HepG2 (cell line): ENCODE results near the gene RGS10. TPM values are rescaled to one million over a fixed set of nuclear protein-coding genes. Genes with fewer than 3 reads are reported as not detected.
A peak's percentile ranks its signal among the peaks of the same experiment; 100 is the strongest.

Source experiments
- ATAC-seq: fragments of 200-7000 bp; cut with Tn5 transposase; 3 replicates; pipeline ENCODE4 v1.9.1; 2020; ENCODE audit warnings: mild to moderate bottlenecking, moderate library complexity
- BruUV-seq: library from RNA; stranded (reverse); fragments of 400-500 nt; replicated peaks from 2 replicates; lab custom pipeline; 2021; lab: Mats Ljungman, UMichigan
- CTCF ChIA-PET: fragments of 300-600 bp; formaldehyde crosslinking; extraction: SDS; loops from one replicate; lab custom pipeline; 2021; ENCODE audit warnings: low total read pairs, inconsistent platforms, low intra/inter-chr PET ratio; lab: Yijun Ruan, JAX
- POLR2A ChIA-PET: fragments of 350-600 bp; sonication (Branson Sonifier 250); formaldehyde crosslinking; loops from one replicate; lab custom pipeline; 2020; ENCODE audit warnings: antibody characterized with exemption, inconsistent platforms; lab: Yijun Ruan, JAX
- DNase-seq: peaks from one replicate; pipeline ENCODE4 v3.0.0-alpha.2; 2015; ENCODE audit warnings: low spot score
- FAIRE-seq: peaks from 3 replicates; lab custom pipeline; 2011; peaks lifted over from hg19 to GRCh38; lab: Jason Lieb, UNC
- H2AFZ ChIP-seq: one replicate; pipeline ENCODE4 v1.6.1; 2011; ENCODE audit warnings: low read length, inconsistent platforms
- H3K27ac ChIP-seq: fragments of 300-600 bp; 3 replicates; pipeline ENCODE4 v1.8.0; 2011; ENCODE audit warnings: mixed run types, mild to moderate bottlenecking, mixed read lengths, low read length, inconsistent platforms; ENCODE audit not compliant: insufficient read depth; ENCODE audit errors: extremely low read length
- H3K27me3 ChIP-seq, 2 experiments: fragments of 200-600 bp in 1 of 2; 2 replicates in 1 of 2; 3 replicates in 1 of 2; pipeline versions ENCODE4 v1.6.0 to v1.8.0; 2011; ENCODE audit warnings: low read length in 2 of 2, mild to moderate bottlenecking in 2 of 2, moderate library complexity in 2 of 2, inconsistent platforms in 1 of 2; ENCODE audit not compliant: insufficient read depth in 2 of 2, control insufficient read depth in 1 of 2
- H3K36me3 ChIP-seq, 2 experiments: fragments of 200-600 bp in 1 of 2; replicated peaks in 1 of 2; 2 replicates in 1 of 2; 3 replicates in 1 of 2; pipeline versions ENCODE4 v1.5.1 to v1.8.0; 2011; ENCODE audit warnings: low read length in 2 of 2, inconsistent platforms in 1 of 2; ENCODE audit not compliant: insufficient read depth in 2 of 2, control insufficient read depth in 1 of 2
- H3K4me1 ChIP-seq: 2 replicates; pipeline ENCODE4 v1.5.1; 2012; ENCODE audit warnings: low read length, inconsistent platforms; ENCODE audit not compliant: insufficient read depth
- H3K4me2 ChIP-seq: 2 replicates; pipeline ENCODE4 v1.6.0; 2011; ENCODE audit warnings: low read depth, low read length, inconsistent platforms
- H3K4me3 ChIP-seq, 3 experiments: fragments of 200-600 bp in 1 of 3; sonication (generic), shearing (Covaris generic) in 1 of 3; replicated peaks in 1 of 3; 2 replicates each; pipeline ENCODE4 v1.5.1; 2011 to 2016; ENCODE audit warnings: low read length in 3 of 3, inconsistent platforms in 2 of 3, low read depth in 2 of 3, mild to moderate bottlenecking in 2 of 3, control low read depth in 1 of 3, mixed read lengths in 1 of 3; ENCODE audit not compliant: insufficient read depth in 1 of 3
- H3K79me2 ChIP-seq: one replicate; pipeline ENCODE4 v1.6.1; 2011; ENCODE audit warnings: low read length, inconsistent platforms; ENCODE audit not compliant: insufficient read depth
- H3K9ac ChIP-seq: 2 replicates; pipeline ENCODE4 v1.6.0; 2011; ENCODE audit warnings: mild to moderate bottlenecking, low read depth, low read length, inconsistent platforms; ENCODE audit not compliant: insufficient read depth
- H3K9me3 ChIP-seq: 2 replicates; pipeline ENCODE4 v1.5.1; 2012; ENCODE audit warnings: mild to moderate bottlenecking, low read length
- H4K20me1 ChIP-seq: 2 replicates; pipeline ENCODE4 v1.6.0; 2011; ENCODE audit warnings: inconsistent platforms, mild to moderate bottlenecking, low read length, moderate library complexity; ENCODE audit not compliant: insufficient read depth
- FOXA3 ChIP-seq: IDR thresholded peaks from 2 replicates; pipeline ENCODE4 v1.6.1; 2016; ENCODE audit warnings: missing genetic modification reagents, missing compliant biosample characterization
- GLI4 ChIP-seq: sonication (generic); formaldehyde crosslinking; IDR thresholded peaks from 2 replicates; pipeline ENCODE4 v1.5.1; 2020; ENCODE audit warnings: missing genetic modification reagents, mild to moderate bottlenecking, moderate library complexity, borderline replicate concordance
- HOXD1 ChIP-seq: sonication (generic); formaldehyde crosslinking; IDR thresholded peaks from 2 replicates; pipeline ENCODE4 v1.5.0; 2020; ENCODE audit warnings: missing genetic modification reagents
- NFKBIZ ChIP-seq: IDR thresholded peaks from 2 replicates; pipeline ENCODE4 v1.6.1; 2018; ENCODE audit warnings: missing genetic modification reagents, missing compliant biosample characterization
- NR3C1 ChIP-seq: sonication (generic); formaldehyde crosslinking; IDR thresholded peaks from 2 replicates; pipeline ENCODE4 v1.4.0; 2020; ENCODE audit warnings: missing genetic modification reagents
- PHF21A ChIP-seq: sonication (generic); formaldehyde crosslinking; IDR thresholded peaks from 2 replicates; pipeline ENCODE4 v1.5.0; 2020; ENCODE audit warnings: mild to moderate bottlenecking, missing genetic modification reagents
- ZNF747 ChIP-seq: sonication (generic); formaldehyde crosslinking; IDR thresholded peaks from 2 replicates; pipeline ENCODE4 v1.8.1; 2023; ENCODE audit warnings: missing genetic modification reagents, mild to moderate bottlenecking, borderline replicate concordance
- ZNF770 ChIP-seq: sonication (generic); formaldehyde crosslinking; IDR thresholded peaks from 2 replicates; pipeline ENCODE4 v1.5.0; 2020; ENCODE audit warnings: mild to moderate bottlenecking, missing genetic modification reagents
- WGBS: methylation state at CpG from one replicate; pipeline ENCODE4 v1.1.6; 2017; ENCODE audit warnings: low lambda C conversion rate; 5-methylcytosine and 5-hydroxymethylcytosine counted together
- in situ Hi-C: cut with HindIII; loops from 2 replicates; pipeline ENCODE4 v1.10.0; 2017; ENCODE audit warnings: low pct_unique_long_range_greater_than_20kb; ENCODE audit not compliant: extremely low pct_ligation_motif_present
- intact Hi-C: fragments of 100-400 bp; cut with micrococcal nuclease; formaldehyde crosslinking; loops from one replicate; pipeline ENCODE4 v1.10.0; 2022; ENCODE audit not compliant: unreplicated experiment
- polyA plus RNA-seq, 8 experiments: library from polyadenylated mRNA; depleted of rRNA in 3 of 8; stranded (reverse) in 7 of 8; unstranded in 1 of 8; fragments of >200 nt; fragmentation: Illumina TruSeq in 4 of 8; extraction: Trizol in 4 of 8; gene quantifications; 2 replicates each; pipeline versions ENCODE4 v1.2.1 to v1.2.3, GENCODE V29; 2011 to 2016; ENCODE audit warnings: low read depth in 4 of 8, missing spikeins in 1 of 8, mixed read lengths in 1 of 8; ENCODE audit not compliant: insufficient read depth in 1 of 8
- total RNA-seq, 5 experiments: library from RNA; depleted of rRNA; stranded (reverse); fragments of >200 nt; fragmentation: Illumina TruSeq; extraction: Trizol; gene quantifications; 2 replicates each; pipeline ENCODE4 v1.2.3, GENCODE V29; 2016; ENCODE audit warnings: low read depth in 1 of 5
- TF ChIP-seq, protein P1 (sequence below): sonication (generic); formaldehyde crosslinking; IDR thresholded peaks from 2 replicates; pipeline ENCODE4 v1.5.1; 2020; ENCODE audit warnings: mild to moderate bottlenecking, moderate library complexity, missing genetic modification reagents

RGS10 gene
- total and polyA plus RNA-seq, 2 of the 13 experiments (the other 11 are each of a cell fraction or from before 2014, with no cell fraction given) = 1.7 to 5.1 TPM

DNA sequence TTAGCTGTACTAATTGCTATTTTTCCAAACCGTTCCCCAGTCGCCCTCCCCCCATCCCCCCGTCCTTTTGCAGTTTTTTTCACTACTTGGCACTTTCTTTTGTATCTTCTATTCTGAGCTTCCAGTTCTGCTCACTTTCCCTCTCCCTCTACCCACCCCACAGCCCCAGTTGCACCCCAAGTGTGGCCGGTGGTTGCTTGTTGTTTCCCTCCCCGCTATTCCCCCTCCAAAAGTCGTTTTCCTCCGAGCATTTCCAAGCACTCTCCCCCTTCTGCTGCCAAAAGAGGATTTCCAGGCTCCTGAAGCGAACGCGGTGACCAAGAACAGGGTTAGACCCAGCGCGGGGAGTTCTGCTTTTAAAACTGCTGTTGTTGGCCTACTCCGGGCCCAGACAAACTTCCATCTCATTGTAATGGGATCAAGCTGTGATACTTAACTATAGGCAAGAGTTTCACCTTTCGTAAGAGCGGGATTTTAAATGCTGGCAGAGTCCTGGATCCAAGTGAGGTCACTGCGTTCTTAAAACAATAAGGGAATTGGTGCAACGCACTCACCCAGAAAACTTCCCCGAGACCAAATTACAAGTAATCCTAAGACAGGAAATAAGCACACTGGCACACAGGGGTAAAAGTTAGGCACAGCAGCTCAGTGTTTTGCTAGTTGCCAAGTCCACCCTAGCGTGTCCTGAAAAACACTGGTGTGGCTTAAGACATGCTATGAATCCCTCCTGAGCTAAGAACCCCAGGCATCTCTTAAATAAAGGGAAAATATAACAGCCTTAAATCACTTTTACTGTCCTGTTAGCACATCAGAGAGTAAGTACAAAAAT lies 1.5 kb upstream of the RGS10 start:
- ChIA-PET POLR2A (no interaction called here), CTCF (interaction anchor here (0.9 to 1.2 kb wide), 2 partner anchors 99 to 338 kb away, joined by 3 to 4 read pairs; no protein-coding TSS in a partner anchor)
- H3K27me3 ChIP-seq = peaks cover 3 to 47% of the 10 kb centered on the region in 2 experiments; a peak in 4 of 5 replicates
- intact Hi-C loops (loop anchor here (1.0 to 5.0 kb wide), 2 partner anchors 47 to 345 kb away; no protein-coding TSS in a partner anchor), in situ Hi-C loops (loop anchor here (5.0 to 25.0 kb wide), 2 partner anchors 42 to 357 kb away; partner anchors contain the start of gene PRDX3)
- DNase-seq (no peak), ATAC-seq (no peak), FAIRE-seq (no peak)
- no peaks in the 10 kb centered on the region for H4K20me1 ChIP-seq
- H3K4me3 ChIP-seq = peak overlapping the region in 1 of 3 experiments; percentile 71; a peak in 1 of 6 replicates
- H3K9ac ChIP-seq = no peak overlapping the region
- peaks cover 13% of the 10 kb centered on the region; the same call in 1 of the 2 replicates for H3K4me1 ChIP-seq
- no peak overlapping the region for H2AFZ ChIP-seq
- H3K9me3 ChIP-seq = no peaks in the 10 kb centered on the region
- 67% methylated on average over 19 of the region's 19 CpGs for WGBS
- H3K36me3 ChIP-seq = no peaks in the 10 kb centered on the region
- BruUV-seq = no TSS peak
- no peaks in the 10 kb centered on the region for H3K79me2 ChIP-seq
- TF ChIP-seq ZNF747 (CRISPR knock-in tag) (no peak), HOXD1 (CRISPR knock-in tag) (no peak), FOXA3 (CRISPR knock-in tag) (no peak), PHF21A (CRISPR knock-in tag) (no peak), NR3C1 (CRISPR knock-in tag) (no peak), NFKBIZ (CRISPR knock-in tag) (no peak), GLI4 (CRISPR knock-in tag) (no peak), ZNF770 (CRISPR knock-in tag) (no peak)
- TF ChIP-seq, protein P1, sequence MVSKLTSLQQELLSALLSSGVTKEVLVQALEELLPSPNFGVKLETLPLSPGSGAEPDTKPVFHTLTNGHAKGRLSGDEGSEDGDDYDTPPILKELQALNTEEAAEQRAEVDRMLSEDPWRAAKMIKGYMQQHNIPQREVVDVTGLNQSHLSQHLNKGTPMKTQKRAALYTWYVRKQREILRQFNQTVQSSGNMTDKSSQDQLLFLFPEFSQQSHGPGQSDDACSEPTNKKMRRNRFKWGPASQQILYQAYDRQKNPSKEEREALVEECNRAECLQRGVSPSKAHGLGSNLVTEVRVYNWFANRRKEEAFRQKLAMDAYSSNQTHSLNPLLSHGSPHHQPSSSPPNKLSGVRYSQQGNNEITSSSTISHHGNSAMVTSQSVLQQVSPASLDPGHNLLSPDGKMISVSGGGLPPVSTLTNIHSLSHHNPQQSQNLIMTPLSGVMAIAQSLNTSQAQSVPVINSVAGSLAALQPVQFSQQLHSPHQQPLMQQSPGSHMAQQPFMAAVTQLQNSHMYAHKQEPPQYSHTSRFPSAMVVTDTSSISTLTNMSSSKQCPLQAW = no peak
- H3K4me2 ChIP-seq = peak overlapping the region; percentile 85
- no peak overlapping the region for H3K27ac ChIP-seq
